ENCODE measurements around the gene SCGB1C2.

Gene SCGB1C2

GRCh38 chr17:149897-150584 lies 12.7 kb downstream of the SCGB1C2 start:
- Histone ChIP-seq H3K4me2 (ENCODE audit: low read depth, low read length, poor library complexity, severe bottlenecking) (no peak overlapping the region), H4K20me1 (ENCODE audit: insufficient read depth, low read length, poor library complexity, severe bottlenecking) (no peaks in the 10 kb centered on the region), H3K9me3 (ENCODE audit: insufficient read depth, low read depth, low read length) (no peaks in the 10 kb centered on the region; the same call in 1 of the 2 replicates), H3F3A (ENCODE audit: low read depth) (no peaks in the 10 kb centered on the region), H3K27me3 (ENCODE audit: insufficient read depth, low read length, poor library complexity, severe bottlenecking) (no peaks in the 10 kb centered on the region), H3K4me1 (ENCODE audit: insufficient read depth, low read length, poor library complexity, severe bottlenecking) (no peaks in the 10 kb centered on the region), H3K4me3 (ENCODE audit: low read length, poor library complexity, severe bottlenecking) (no peak overlapping the region), H3K36me3 (ENCODE audit: insufficient read depth, low read length) (no peaks in the 10 kb centered on the region), H3K9me2 (replicated peaks; ENCODE audit: low read depth, low read length) (no peaks in the 10 kb centered on the region), H3K9ac (ENCODE audit: low read depth, low read length, poor library complexity, severe bottlenecking) (no peak overlapping the region), H2AFZ (ENCODE audit: low read length) (no peak overlapping the region), H3K79me2 (ENCODE audit: insufficient read depth, low read length) (no peaks in the 10 kb centered on the region)
- TF ChIP-seq EZH2phosphoT487 (IDR thresholded peaks at IDR 0.05; ENCODE audit: borderline replicate concordance) (no peak), CTCF (conservative IDR thresholded peaks at IDR 0.05; ENCODE audit: low read length) (no peak)

- Histone ChIP-seq H3K4me1 (ENCODE audit: insufficient read depth, low read length, poor library complexity, severe bottlenecking) (no peaks in the 10 kb centered on the region), H3K27me3 (ENCODE audit: insufficient read depth, low read length, poor library complexity, severe bottlenecking) (no peaks in the 10 kb centered on the region), H3K9me2 (replicated peaks; ENCODE audit: low read depth, low read length) (no peaks in the 10 kb centered on the region)
These were observed 13.6 kb downstream of the SCGB1C2 start for GRCh38 chr17:151004-151403.

GRCh38 chr17:151886-152859 lies 14.8 kb downstream of the SCGB1C2 start:
- no peaks in the 10 kb centered on the region for H3K36me3 ChIP-seq (ENCODE audit: insufficient read depth, low read length)
- no peak overlapping the region for H3K4me2 ChIP-seq (ENCODE audit: low read depth, low read length, poor library complexity, severe bottlenecking)
- H3K9me3 ChIP-seq (ENCODE audit: insufficient read depth, low read depth, low read length) = no peaks in the 10 kb centered on the region; the same call in 1 of the 2 replicates
- no peak for TF ChIP-seq CTCF (conservative IDR thresholded peaks at IDR 0.05; ENCODE audit: low read length)
- no peak for TF ChIP-seq EZH2phosphoT487 (IDR thresholded peaks at IDR 0.05; ENCODE audit: borderline replicate concordance)
- no peaks in the 10 kb centered on the region for H3K27me3 ChIP-seq (ENCODE audit: insufficient read depth, low read length, poor library complexity, severe bottlenecking)
- H3K4me3 ChIP-seq (ENCODE audit: low read length, poor library complexity, severe bottlenecking) = no peak overlapping the region
- H3K79me2 ChIP-seq (ENCODE audit: insufficient read depth, low read length) = no peaks in the 10 kb centered on the region
- H4K20me1 ChIP-seq (ENCODE audit: insufficient read depth, low read length, poor library complexity, severe bottlenecking) = no peaks in the 10 kb centered on the region
- H3F3A ChIP-seq (ENCODE audit: low read depth) = no peaks in the 10 kb centered on the region
- H2AFZ ChIP-seq (ENCODE audit: low read length) = no peak overlapping the region
- no peaks in the 10 kb centered on the region for H3K9me2 ChIP-seq (replicated peaks; ENCODE audit: low read depth, low read length)
- H3K9ac ChIP-seq (ENCODE audit: low read depth, low read length, poor library complexity, severe bottlenecking) = no peak overlapping the region
- no peaks in the 10 kb centered on the region for H3K4me1 ChIP-seq (ENCODE audit: insufficient read depth, low read length, poor library complexity, severe bottlenecking)

More at GRCh38 chr17:151004-151403, 13.6 kb downstream of the SCGB1C2 start:
- Histone ChIP-seq H2AFZ (ENCODE audit: low read length) (no peak overlapping the region), H3F3A (ENCODE audit: low read depth) (no peaks in the 10 kb centered on the region), H4K20me1 (ENCODE audit: insufficient read depth, low read length, poor library complexity, severe bottlenecking) (no peaks in the 10 kb centered on the region), H3K9ac (ENCODE audit: low read depth, low read length, poor library complexity, severe bottlenecking) (no peak overlapping the region), H3K36me3 (ENCODE audit: insufficient read depth, low read length) (no peaks in the 10 kb centered on the region), H3K4me3 (ENCODE audit: low read length, poor library complexity, severe bottlenecking) (no peak overlapping the region), H3K4me2 (ENCODE audit: low read depth, low read length, poor library complexity, severe bottlenecking) (no peak overlapping the region), H3K79me2 (ENCODE audit: insufficient read depth, low read length) (no peaks in the 10 kb centered on the region), H3K9me3 (ENCODE audit: insufficient read depth, low read depth, low read length) (no peaks in the 10 kb centered on the region; the same call in 1 of the 2 replicates)
- TF ChIP-seq EZH2phosphoT487 (IDR thresholded peaks at IDR 0.05; ENCODE audit: borderline replicate concordance) (no peak), CTCF (conservative IDR thresholded peaks at IDR 0.05; ENCODE audit: low read length) (no peak)

Measured in Loucy (cell line).